K562 (cell line): ENCODE results near the gene LATS2. TPM values are rescaled to one million over a fixed set of nuclear protein-coding genes. Genes with fewer than 3 reads are reported as not detected.

Source experiments
- ATAC-seq: fragments of 200-7000 bp; cut with Tn5 transposase; 3 replicates; pipeline ENCODE4 v1.9.1; 2020; ENCODE audit warnings: moderate library complexity
- BruUV-seq: library from RNA; stranded (reverse); fragments of 400-500 nt; replicated peaks from 2 replicates; lab custom pipeline; 2021; lab: Mats Ljungman, UMichigan
- CTCF ChIA-PET: fragments of 300-600 bp; formaldehyde crosslinking; extraction: SDS; loops from one replicate; lab custom pipeline; 2021; ENCODE audit warnings: low intra/inter-chr PET ratio; lab: Yijun Ruan, JAX
- POLR2A ChIA-PET: fragments of 300-600, 350-650 bp; sonication (Branson Sonifier 250); formaldehyde crosslinking; extraction: SDS; loops from one replicate; lab custom pipeline; 2021; ENCODE audit warnings: antibody characterized with exemption, inconsistent platforms; lab: Yijun Ruan, JAX
- DNase-seq, 4 experiments: peaks; one replicate each; pipeline versions ENCODE4 v3.0.0 to v3.0.0-alpha.2; 2011 to 2018; ENCODE audit warnings: low spot score in 3 of 4, mixed read lengths in 3 of 4; ENCODE audit errors: extremely low read depth in 1 of 4
- FAIRE-seq: peaks from 2 replicates; lab custom pipeline; 2011; peaks lifted over from hg19 to GRCh38; lab: Jason Lieb, UNC
- H2AFZ ChIP-seq: 2 replicates; pipeline ENCODE4 v1.6.0; 2011; ENCODE audit warnings: low read depth, low read length, control low read depth, inconsistent platforms
- H3K27ac ChIP-seq: fragments of 200-600 bp; 3 replicates; pipeline ENCODE4 v1.8.0; 2011; ENCODE audit warnings: low read depth, mild to moderate bottlenecking, control low read depth, inconsistent platforms, low read length, moderate library complexity, mixed read lengths; ENCODE audit errors: extremely low read depth
- H3K27me3 ChIP-seq, 2 experiments: fragments of 300-600 bp in 1 of 2; 2 replicates in 1 of 2; 3 replicates in 1 of 2; pipeline versions ENCODE4 v1.6.0 to v1.8.0; 2011; ENCODE audit warnings: inconsistent platforms in 2 of 2, low read length in 2 of 2, mild to moderate bottlenecking in 1 of 2, mixed read lengths in 1 of 2, moderate library complexity in 1 of 2; ENCODE audit not compliant: control insufficient read depth in 2 of 2, insufficient read depth in 2 of 2
- H3K36me3 ChIP-seq: fragments of 300-600 bp; 3 replicates; pipeline ENCODE4 v1.8.0; 2011; ENCODE audit warnings: mild to moderate bottlenecking, low read length, inconsistent platforms; ENCODE audit not compliant: control insufficient read depth, insufficient read depth
- H3K4me1 ChIP-seq, 2 experiments: fragments of 200-600 bp in 1 of 2; replicated peaks in 1 of 2; 2 replicates in 1 of 2; 3 replicates in 1 of 2; pipeline versions ENCODE4 v1.5.1 to v1.8.0; 2011; ENCODE audit warnings: inconsistent platforms in 2 of 2, low read length in 2 of 2, mild to moderate bottlenecking in 1 of 2, mixed read lengths in 1 of 2, moderate library complexity in 1 of 2; ENCODE audit not compliant: control insufficient read depth in 2 of 2, insufficient read depth in 2 of 2
- H3K4me2 ChIP-seq: 2 replicates; pipeline ENCODE4 v1.6.1; 2011; ENCODE audit warnings: low read length, control low read depth, inconsistent platforms, mixed read lengths; ENCODE audit not compliant: insufficient read depth
- H3K4me3 ChIP-seq: fragments of 200-600 bp; sonication (generic), shearing (Covaris generic); 2 replicates; pipeline ENCODE4 v1.5.1; 2016; ENCODE audit warnings: control low read depth, inconsistent platforms
- H3K79me2 ChIP-seq: fragments of 200-600 bp; 3 replicates; pipeline ENCODE4 v1.8.0; 2011; ENCODE audit warnings: low read length, inconsistent platforms; ENCODE audit not compliant: control insufficient read depth, insufficient read depth
- H3K9ac ChIP-seq, 2 experiments: 2 replicates each; pipeline versions ENCODE4 v1.6.0 to v1.6.1; 2011; ENCODE audit warnings: low read depth in 2 of 2, low read length in 2 of 2, control low read depth in 1 of 2, inconsistent platforms in 1 of 2, mild to moderate bottlenecking in 1 of 2, mixed read lengths in 1 of 2; ENCODE audit not compliant: insufficient read depth in 1 of 2
- H3K9me1 ChIP-seq: one replicate; pipeline ENCODE4 v1.6.0; 2011; ENCODE audit warnings: inconsistent platforms, mild to moderate bottlenecking, low read length, moderate library complexity; ENCODE audit not compliant: control insufficient read depth, insufficient read depth
- H3K9me3 ChIP-seq: replicated peaks from 2 replicates; pipeline ENCODE4 v1.5.1; 2011; ENCODE audit warnings: low read depth, low read length, inconsistent platforms; ENCODE audit not compliant: control insufficient read depth, insufficient read depth
- H4K20me1 ChIP-seq: replicated peaks from 2 replicates; pipeline ENCODE4 v1.6.1; 2011; ENCODE audit warnings: low read length, inconsistent platforms, mixed read lengths; ENCODE audit not compliant: control insufficient read depth, insufficient read depth
- ADNP ChIP-seq: fragments of 200-800 bp; sonication (Bioruptor generic); IDR thresholded peaks from 2 replicates; pipeline ENCODE4 v1.6.1; 2016; ENCODE audit warnings: missing genetic modification characterization, missing compliant biosample characterization
- CBFA2T2 ChIP-seq: fragments of 450-650 bp; conservative IDR thresholded peaks from 2 replicates; pipeline ENCODE4 v1.6.1; 2017; ENCODE audit warnings: mild to moderate bottlenecking
- CCNT2 ChIP-seq: IDR thresholded peaks from 2 replicates; pipeline ENCODE4 v1.6.1; 2011; ENCODE audit warnings: borderline replicate concordance, low read depth, mild to moderate bottlenecking, moderate library complexity, mixed read lengths, low read length; ENCODE audit not compliant: insufficient read length; ENCODE audit errors: extremely low read depth
- DMBX1 ChIP-seq: fragments of 250-450 bp; sonication (Bioruptor Pico); IDR thresholded peaks from 2 replicates; pipeline ENCODE4 v1.8.0; 2022; ENCODE audit warnings: inconsistent platforms, mild to moderate bottlenecking, moderate library complexity, borderline replicate concordance
- GABPA ChIP-seq: fragments of 200-800 bp; sonication (Bioruptor generic); conservative IDR thresholded peaks from 2 replicates; pipeline ENCODE4 v1.6.1; 2016; ENCODE audit warnings: low read depth, missing genetic modification characterization, missing compliant biosample characterization
- ILK ChIP-seq: fragments of 450-650 bp; IDR thresholded peaks from 2 replicates; pipeline ENCODE4 v1.6.1; 2016; ENCODE audit warnings: missing genetic modification characterization, low read depth, mild to moderate bottlenecking, missing compliant biosample characterization, moderate library complexity, borderline replicate concordance
- PTRF ChIP-seq: fragments of 450-650 bp; IDR thresholded peaks from 2 replicates; pipeline ENCODE4 v1.6.1; 2016; ENCODE audit warnings: mild to moderate bottlenecking, missing genetic modification characterization, missing compliant biosample characterization
- TCFL5 ChIP-seq: fragments of 250-450 bp; sonication (Bioruptor Pico); conservative IDR thresholded peaks from 2 replicates; pipeline ENCODE4 v1.6.1; 2021; ENCODE audit warnings: mild to moderate bottlenecking, moderate library complexity, matching md5 sums
- YY1 ChIP-seq, 3 experiments: IDR thresholded peaks; 2 replicates each; pipeline ENCODE4 v1.6.1; 2011; ENCODE audit warnings: low read length in 2 of 3, mild to moderate bottlenecking in 2 of 3, moderate library complexity in 2 of 3, borderline replicate concordance in 1 of 3, control low read depth in 1 of 3, low read depth in 1 of 3; ENCODE audit not compliant: insufficient read depth in 3 of 3, insufficient replicate concordance in 2 of 3, control insufficient read depth in 1 of 3, insufficient read length in 1 of 3; ENCODE audit errors: extremely low read depth in 1 of 3
- ZNF212 ChIP-seq: fragments of 450-650 bp; formaldehyde crosslinking; IDR thresholded peaks from 2 replicates; pipeline ENCODE4 v1.4.0; 2020; ENCODE audit warnings: mild to moderate bottlenecking
- WGBS: fragments of 100-300 bp; shearing (Covaris generic); methylation state at CpG from one replicate; pipeline ENCODE4 v1.1.6; 2016; ENCODE audit warnings: low coverage, mixed read lengths; ENCODE audit not compliant: insufficient coverage; ENCODE audit errors: missing lambda C conversion rate; 5-methylcytosine and 5-hydroxymethylcytosine counted together
- in situ Hi-C: fragments of 300-500 bp; cut with MboI; formaldehyde crosslinking; loops from 4 replicates; pipeline ENCODE4 v1.15.0; 2018; ENCODE audit warnings: inconsistent platforms, mixed read lengths
- intact Hi-C: fragments of 100-400 bp; cut with micrococcal nuclease; formaldehyde crosslinking; loops from 2 replicates; pipeline ENCODE4 v1.14.2; 2022
- polyA plus RNA-seq, 8 experiments: library from polyadenylated mRNA; depleted of rRNA in 4 of 8; stranded (reverse) in 5 of 8; unstranded in 3 of 8; fragments of >200 nt; fragmentation: Nextera tagmentation in 2 of 8; fragmentation: Illumina TruSeq in 1 of 8; extraction: Ambion mirVana in 2 of 8; extraction: Trizol in 1 of 8; gene quantifications; 2 replicates each; pipeline versions ENCODE4 v1.2.1 to v1.2.3, GENCODE V29; 2011 to 2014; ENCODE audit warnings: inconsistent platforms in 1 of 8, missing spikeins in 1 of 8
- total RNA-seq, 7 experiments: library from RNA; depleted of rRNA in 6 of 7; stranded (reverse); fragments of >200 nt in 6 of 7; fragmentation: Illumina TruSeq in 2 of 7; extraction: Trizol in 2 of 7; gene quantifications; 2 replicates each; pipeline versions ENCODE4 v1.2.1 to v1.2.3, GENCODE V29; 2011 to 2021; ENCODE audit warnings: low replicate concordance in 1 of 7
- TF ChIP-seq, protein P1 (sequence below): IDR thresholded peaks from 3 replicates; pipeline ENCODE4 v1.6.1; 2011; ENCODE audit warnings: borderline replicate concordance, mild to moderate bottlenecking; ENCODE audit not compliant: insufficient read length, insufficient read depth
- TF ChIP-seq, protein P2 (sequence below): fragments of 450-650 bp; formaldehyde crosslinking; IDR thresholded peaks from 2 replicates; pipeline ENCODE4 v1.4.0; 2020; ENCODE audit warnings: mild to moderate bottlenecking, moderate library complexity

LATS2 gene
- total and polyA plus RNA-seq, 9 of the 15 experiments (the other 6 are each of a cell fraction or from before 2014, with no cell fraction given), result 0.18 to 3.7 (median 0.76) TPM

DNA sequence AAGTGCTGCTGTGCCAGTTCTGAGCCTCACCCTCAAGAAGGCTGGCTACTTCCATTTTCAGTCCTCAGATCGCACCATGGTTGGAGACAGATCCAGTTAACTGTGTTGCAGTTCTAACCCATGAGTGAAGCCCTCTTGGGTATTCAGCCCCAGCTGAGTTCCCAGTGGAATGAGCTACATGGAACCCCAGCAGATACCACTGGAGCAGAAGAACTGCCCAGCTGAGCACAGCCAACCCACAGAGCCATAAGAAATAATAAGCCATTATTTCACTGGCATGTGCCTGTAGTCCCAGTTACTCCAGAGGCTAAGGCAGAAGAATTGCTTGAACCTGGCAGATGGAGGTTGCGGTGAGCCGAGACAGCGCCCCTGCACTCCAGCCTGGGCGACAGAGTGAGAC lies 59.9 kb downstream of the LATS2 start:
- H3K79me2 ChIP-seq, result no peaks in the 10 kb centered on the region
- H2AFZ ChIP-seq, result no peak overlapping the region
- no peak for DNase-seq
- in situ Hi-C loops (no loop called here), intact Hi-C loops (no loop called here)
- H3K4me1 ChIP-seq, result peaks cover 0 to 7% of the 10 kb centered on the region in 2 experiments; a peak in 1 of 5 replicates
- no peak for FAIRE-seq
- BruUV-seq, result no TSS peak
- ChIA-PET CTCF (no interaction called here), POLR2A (no interaction called here)
- H4K20me1 ChIP-seq, result no peaks in the 10 kb centered on the region
- no peaks in the 10 kb centered on the region for H3K9me3 ChIP-seq
- H3K4me3 ChIP-seq, result no peak overlapping the region
- no peak overlapping the region for H3K9ac ChIP-seq
- no peaks in the 10 kb centered on the region for H3K36me3 ChIP-seq
- no peak overlapping the region for H3K27ac ChIP-seq
- TF ChIP-seq CCNT2, result no peak
- TF ChIP-seq, protein P1, sequence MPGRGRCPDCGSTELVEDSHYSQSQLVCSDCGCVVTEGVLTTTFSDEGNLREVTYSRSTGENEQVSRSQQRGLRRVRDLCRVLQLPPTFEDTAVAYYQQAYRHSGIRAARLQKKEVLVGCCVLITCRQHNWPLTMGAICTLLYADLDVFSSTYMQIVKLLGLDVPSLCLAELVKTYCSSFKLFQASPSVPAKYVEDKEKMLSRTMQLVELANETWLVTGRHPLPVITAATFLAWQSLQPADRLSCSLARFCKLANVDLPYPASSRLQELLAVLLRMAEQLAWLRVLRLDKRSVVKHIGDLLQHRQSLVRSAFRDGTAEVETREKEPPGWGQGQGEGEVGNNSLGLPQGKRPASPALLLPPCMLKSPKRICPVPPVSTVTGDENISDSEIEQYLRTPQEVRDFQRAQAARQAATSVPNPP, result no peak
- no peak for TF ChIP-seq YY1 (IDR thresholded peaks at IDR 0.05; ENCODE audit: borderline replicate concordance in 1 of 3, control insufficient read depth in 1 of 3, extremely low read depth in 1 of 3, insufficient read depth in 3 of 3, insufficient read length in 1 of 3, insufficient replicate concordance in 2 of 3, low read depth in 1 of 3, low read length in 2 of 3)
- TF ChIP-seq GABPA (tag), result no peak
- TF ChIP-seq PTRF (tag), result no peak
- TF ChIP-seq TCFL5 (CRISPR knock-in tag), result no peak
- TF ChIP-seq CBFA2T2, result no peak
- no peak for TF ChIP-seq DMBX1 (CRISPR knock-in tag)
- TF ChIP-seq, protein P2, sequence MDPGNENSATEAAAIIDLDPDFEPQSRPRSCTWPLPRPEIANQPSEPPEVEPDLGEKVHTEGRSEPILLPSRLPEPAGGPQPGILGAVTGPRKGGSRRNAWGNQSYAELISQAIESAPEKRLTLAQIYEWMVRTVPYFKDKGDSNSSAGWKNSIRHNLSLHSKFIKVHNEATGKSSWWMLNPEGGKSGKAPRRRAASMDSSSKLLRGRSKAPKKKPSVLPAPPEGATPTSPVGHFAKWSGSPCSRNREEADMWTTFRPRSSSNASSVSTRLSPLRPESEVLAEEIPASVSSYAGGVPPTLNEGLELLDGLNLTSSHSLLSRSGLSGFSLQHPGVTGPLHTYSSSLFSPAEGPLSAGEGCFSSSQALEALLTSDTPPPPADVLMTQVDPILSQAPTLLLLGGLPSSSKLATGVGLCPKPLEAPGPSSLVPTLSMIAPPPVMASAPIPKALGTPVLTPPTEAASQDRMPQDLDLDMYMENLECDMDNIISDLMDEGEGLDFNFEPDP (CRISPR knock-in tag), result no peak
- no peak for TF ChIP-seq ILK (tag)
- no peak for TF ChIP-seq ZNF212
- TF ChIP-seq ADNP (tag), result no peak
- H3K9me1 ChIP-seq, result no peaks in the 10 kb centered on the region
- no CpG with 5 or more reads among the region's 5 CpGs for WGBS
- no peaks in the 10 kb centered on the region; a peak in 1 of 5 replicates for H3K27me3 ChIP-seq
- no peak for ATAC-seq
- no peak overlapping the region for H3K4me2 ChIP-seq
